ENCODE data around the gene ANP32B.

- TF ChIP-seq PBX3 (IDR thresholded peaks at IDR 0.05) = no peak
- no peak for TF ChIP-seq CHD4 (IDR thresholded peaks at IDR 0.05; ENCODE audit: borderline replicate concordance)
- no peak for TF ChIP-seq POLR2A (IDR thresholded peaks at IDR 0.05; ENCODE audit: low read length)
Observed at GRCh38 chr9:97972753-97973152, 10.4 kb upstream of the ANP32B start.
